Caco-2 (cell line): ENCODE results near the gene BMP6. TPM values are rescaled to one million over a fixed set of nuclear protein-coding genes. Genes with fewer than 3 reads are reported as not detected.

Experiments
- BruUV-seq: library from RNA; stranded (reverse); fragments of 400-500 nt; replicated peaks from 2 replicates; lab custom pipeline; 2021; lab: Mats Ljungman, UMichigan
- CTCF ChIA-PET: fragments of 300-600 bp; sonication (Branson Sonifier 250); formaldehyde crosslinking; loops from one replicate; lab custom pipeline; 2022; ENCODE audit warnings: antibody characterized with exemption; lab: Charles Lee
- POLR2A ChIA-PET: fragments of 300-600 bp; sonication (Branson Sonifier 250); formaldehyde crosslinking; loops from one replicate; lab custom pipeline; 2022; ENCODE audit warnings: antibody characterized with exemption; lab: Charles Lee
- DNase-seq, 2 experiments: peaks; one replicate each; pipeline versions ENCODE4 v3.0.0 to v3.0.0-alpha.2; 2020 to 2022
- H3K27me3 ChIP-seq: replicated peaks from 2 replicates; pipeline ENCODE4 v1.6.0; 2011; ENCODE audit warnings: low read length; ENCODE audit not compliant: control insufficient read depth, insufficient read depth
- H3K36me3 ChIP-seq: 2 replicates; pipeline ENCODE4 v1.5.1; 2011; ENCODE audit warnings: low read length; ENCODE audit not compliant: control insufficient read depth, insufficient read depth
- H3K4me1 ChIP-seq: fragments of 250-450 bp; sonication (Bioruptor Pico); 2 replicates; pipeline ENCODE4 v1.5.1; 2020; ENCODE audit warnings: mild to moderate bottlenecking
- H3K4me3 ChIP-seq: 2 replicates; pipeline ENCODE4 v1.5.1; 2011; ENCODE audit warnings: low read depth, mild to moderate bottlenecking, control low read depth, low read length
- H3K9me3 ChIP-seq: fragments of 250-450 bp; sonication (Bioruptor Pico); 2 replicates; pipeline ENCODE4 v1.5.1; 2020; ENCODE audit warnings: mild to moderate bottlenecking, moderate library complexity
- H3K27ac Mint-ChIP-seq: one replicate; pipeline ENCODE4 v1.8.0; 2022; ENCODE audit warnings: mixed read lengths; ENCODE audit not compliant: unreplicated experiment
- H3K27me3 Mint-ChIP-seq: one replicate; pipeline ENCODE4 v1.8.0; 2022; ENCODE audit warnings: mixed read lengths; ENCODE audit not compliant: insufficient read depth, unreplicated experiment
- H3K36me3 Mint-ChIP-seq: one replicate; pipeline ENCODE4 v1.8.0; 2022; ENCODE audit warnings: mild to moderate bottlenecking, mixed read lengths; ENCODE audit not compliant: insufficient read depth, unreplicated experiment
- H3K4me1 Mint-ChIP-seq: one replicate; pipeline ENCODE4 v1.8.0; 2022; ENCODE audit warnings: low read depth, mixed read lengths; ENCODE audit not compliant: unreplicated experiment
- H3K4me3 Mint-ChIP-seq: one replicate; pipeline ENCODE4 v1.8.0; 2022; ENCODE audit warnings: mild to moderate bottlenecking, moderate library complexity, mixed read lengths; ENCODE audit not compliant: unreplicated experiment
- H3K9me3 Mint-ChIP-seq: one replicate; pipeline ENCODE4 v1.8.0; 2022; ENCODE audit warnings: mixed read lengths; ENCODE audit not compliant: unreplicated experiment
- intact Hi-C: fragments of 100-400 bp; cut with micrococcal nuclease; formaldehyde crosslinking; loops from one replicate; pipeline ENCODE4 v1.10.0; 2022; ENCODE audit not compliant: unreplicated experiment
- total RNA-seq: library from RNA; stranded (reverse); gene quantifications from 2 replicates; pipeline ENCODE4 v1.2.3, GENCODE V29; 2022
- TF ChIP-seq, protein P1 (sequence below), 2 experiments: fragments of 200-600 bp in 1 of 2; IDR thresholded peaks; 1 replicate in 1 of 2; 2 replicates in 1 of 2; pipeline versions ENCODE4 v1.5.1 to v1.8.0; 2011 to 2022; ENCODE audit warnings: antibody characterized with exemption in 1 of 2, control low read depth in 1 of 2, inconsistent platforms in 1 of 2, low read depth in 1 of 2, low read length in 1 of 2, mild to moderate bottlenecking in 1 of 2, moderate library complexity in 1 of 2; ENCODE audit not compliant: insufficient read depth in 1 of 2, severe bottlenecking in 1 of 2, unreplicated experiment in 1 of 2

The BMP6 gene
- total RNA-seq, 1 experiment from 2014 or later, result 0.61 TPM

DNA sequence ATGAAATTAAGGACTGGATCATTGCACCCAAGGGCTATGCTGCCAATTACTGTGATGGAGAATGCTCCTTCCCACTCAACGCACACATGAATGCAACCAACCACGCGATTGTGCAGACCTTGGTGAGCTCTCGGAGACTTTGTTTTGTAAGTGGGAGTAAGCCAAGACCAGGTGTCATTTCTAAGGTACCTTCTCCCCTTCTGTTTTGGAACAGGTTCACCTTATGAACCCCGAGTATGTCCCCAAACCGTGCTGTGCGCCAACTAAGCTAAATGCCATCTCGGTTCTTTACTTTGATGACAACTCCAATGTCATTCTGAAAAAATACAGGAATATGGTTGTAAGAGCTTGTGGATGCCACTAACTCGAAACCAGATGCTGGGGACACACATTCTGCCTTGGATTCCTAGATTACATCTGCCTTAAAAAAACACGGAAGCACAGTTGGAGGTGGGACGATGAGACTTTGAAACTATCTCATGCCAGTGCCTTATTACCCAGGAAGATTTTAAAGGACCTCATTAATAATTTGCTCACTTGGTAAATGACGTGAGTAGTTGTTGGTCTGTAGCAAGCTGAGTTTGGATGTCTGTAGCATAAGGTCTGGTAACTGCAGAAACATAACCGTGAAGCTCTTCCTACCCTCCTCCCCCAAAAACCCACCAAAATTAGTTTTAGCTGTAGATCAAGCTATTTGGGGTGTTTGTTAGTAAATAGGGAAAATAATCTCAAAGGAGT, 154.2 kb downstream of the BMP6 start:
- Histone ChIP-seq H3K4me1 (no peaks in the 10 kb centered on the region), H3K36me3 (peaks cover 4% of the 10 kb centered on the region), H3K27me3 (no peaks in the 10 kb centered on the region), H3K9me3 (no peaks in the 10 kb centered on the region), H3K4me3 (no peak overlapping the region)
- ChIA-PET CTCF (no interaction called here), POLR2A (no interaction called here)
- no TSS peak for BruUV-seq
- peaks cover 3% of the 10 kb centered on the region for H3K27me3 Mint-ChIP-seq
- TF ChIP-seq, protein P1, sequence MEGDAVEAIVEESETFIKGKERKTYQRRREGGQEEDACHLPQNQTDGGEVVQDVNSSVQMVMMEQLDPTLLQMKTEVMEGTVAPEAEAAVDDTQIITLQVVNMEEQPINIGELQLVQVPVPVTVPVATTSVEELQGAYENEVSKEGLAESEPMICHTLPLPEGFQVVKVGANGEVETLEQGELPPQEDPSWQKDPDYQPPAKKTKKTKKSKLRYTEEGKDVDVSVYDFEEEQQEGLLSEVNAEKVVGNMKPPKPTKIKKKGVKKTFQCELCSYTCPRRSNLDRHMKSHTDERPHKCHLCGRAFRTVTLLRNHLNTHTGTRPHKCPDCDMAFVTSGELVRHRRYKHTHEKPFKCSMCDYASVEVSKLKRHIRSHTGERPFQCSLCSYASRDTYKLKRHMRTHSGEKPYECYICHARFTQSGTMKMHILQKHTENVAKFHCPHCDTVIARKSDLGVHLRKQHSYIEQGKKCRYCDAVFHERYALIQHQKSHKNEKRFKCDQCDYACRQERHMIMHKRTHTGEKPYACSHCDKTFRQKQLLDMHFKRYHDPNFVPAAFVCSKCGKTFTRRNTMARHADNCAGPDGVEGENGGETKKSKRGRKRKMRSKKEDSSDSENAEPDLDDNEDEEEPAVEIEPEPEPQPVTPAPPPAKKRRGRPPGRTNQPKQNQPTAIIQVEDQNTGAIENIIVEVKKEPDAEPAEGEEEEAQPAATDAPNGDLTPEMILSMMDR (IDR thresholded peaks at IDR 0.05; ENCODE audit: insufficient read depth in 1 of 2, low read depth in 1 of 2, low read length in 1 of 2, severe bottlenecking in 1 of 2, unreplicated experiment in 1 of 2), result no peak
- no peaks in the 10 kb centered on the region for H3K4me1 Mint-ChIP-seq
- no peaks in the 10 kb centered on the region for H3K9me3 Mint-ChIP-seq
- peaks cover 33% of the 10 kb centered on the region for H3K36me3 Mint-ChIP-seq
- no peak overlapping the region for H3K4me3 Mint-ChIP-seq
- intact Hi-C loops, result no loop called here
- H3K27ac Mint-ChIP-seq, result no peak overlapping the region
- DNase-seq, result no peak

DNA sequence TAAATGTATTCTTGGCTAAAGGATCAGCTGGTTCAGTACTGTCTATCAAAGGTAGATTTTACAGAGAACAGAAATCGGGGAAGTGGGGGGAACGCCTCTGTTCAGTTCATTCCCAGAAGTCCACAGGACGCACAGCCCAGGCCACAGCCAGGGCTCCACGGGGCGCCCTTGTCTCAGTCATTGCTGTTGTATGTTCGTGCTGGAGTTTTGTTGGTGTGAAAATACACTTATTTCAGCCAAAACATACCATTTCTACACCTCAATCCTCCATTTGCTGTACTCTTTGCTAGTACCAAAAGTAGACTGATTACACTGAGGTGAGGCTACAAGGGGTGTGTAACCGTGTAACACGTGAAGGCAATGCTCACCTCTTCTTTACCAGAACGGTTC, 154.8 kb downstream of the BMP6 start:
- Histone ChIP-seq H3K27me3 (no peaks in the 10 kb centered on the region), H3K4me1 (no peaks in the 10 kb centered on the region), H3K4me3 (no peak overlapping the region), H3K9me3 (no peaks in the 10 kb centered on the region), H3K36me3 (peaks cover 4% of the 10 kb centered on the region)
- H3K27me3 Mint-ChIP-seq, result peaks cover 3% of the 10 kb centered on the region
- H3K9me3 Mint-ChIP-seq, result no peaks in the 10 kb centered on the region
- BruUV-seq, result no TSS peak
- H3K27ac Mint-ChIP-seq, result no peak overlapping the region
- intact Hi-C loops, result no loop called here
- POLR2A ChIA-PET, result no interaction called here
- TF ChIP-seq, protein P1 (IDR thresholded peaks at IDR 0.05; ENCODE audit: insufficient read depth in 1 of 2, low read depth in 1 of 2, low read length in 1 of 2, severe bottlenecking in 1 of 2, unreplicated experiment in 1 of 2), result no peak
- no peaks in the 10 kb centered on the region for H3K4me1 Mint-ChIP-seq
- CTCF ChIA-PET, result no interaction called here
- no peak for DNase-seq
- H3K36me3 Mint-ChIP-seq, result peaks cover 37% of the 10 kb centered on the region
- no peak overlapping the region for H3K4me3 Mint-ChIP-seq

DNA sequence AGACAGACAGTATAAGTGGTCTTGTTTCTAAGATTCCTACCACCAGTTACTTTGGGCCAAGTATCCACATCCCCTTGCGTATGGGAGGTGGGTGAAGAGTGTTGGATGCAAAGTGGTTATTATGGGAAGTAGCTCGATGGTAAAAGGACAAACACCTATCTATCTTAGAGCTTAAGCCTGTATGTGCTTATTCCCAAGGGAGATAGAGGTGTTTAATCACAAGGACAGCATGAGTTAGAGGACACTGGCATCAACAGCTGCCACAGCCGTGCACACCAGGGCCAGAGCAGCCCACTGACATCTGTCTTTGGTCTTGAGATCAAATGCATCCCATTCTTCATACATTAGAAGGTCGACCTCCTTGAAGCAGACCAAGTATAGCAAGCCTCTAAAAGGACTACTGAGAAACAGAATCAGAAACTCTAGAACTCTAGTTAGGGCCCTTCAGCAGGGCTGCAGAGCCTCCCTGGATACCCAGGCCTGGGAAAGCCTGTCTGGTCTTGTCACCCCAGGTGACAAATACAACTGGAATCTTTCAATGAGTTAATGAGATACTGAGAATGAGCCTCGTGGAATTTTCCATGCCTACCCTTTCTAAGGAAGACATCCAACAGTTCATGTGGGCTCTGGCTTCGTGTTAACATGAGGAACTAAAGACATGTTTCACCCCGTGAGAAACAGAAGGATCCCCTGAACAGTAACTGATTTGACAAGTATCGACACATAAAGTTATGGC, 156.0 kb downstream of the BMP6 start:
- ChIA-PET POLR2A (no interaction called here), CTCF (no interaction called here)
- Mint-ChIP-seq H3K36me3 (peaks cover 49% of the 10 kb centered on the region), H3K27ac (no peak overlapping the region), H3K4me1 (no peaks in the 10 kb centered on the region), H3K9me3 (no peaks in the 10 kb centered on the region), H3K4me3 (no peak overlapping the region), H3K27me3 (no peaks in the 10 kb centered on the region)
- TF ChIP-seq, protein P1 (IDR thresholded peaks at IDR 0.05; ENCODE audit: insufficient read depth in 1 of 2, low read depth in 1 of 2, low read length in 1 of 2, severe bottlenecking in 1 of 2, unreplicated experiment in 1 of 2), result no peak
- no peaks in the 10 kb centered on the region for H3K4me1 ChIP-seq
- DNase-seq, result no peak
- H3K27me3 ChIP-seq, result no peaks in the 10 kb centered on the region
- H3K9me3 ChIP-seq, result no peaks in the 10 kb centered on the region
- BruUV-seq, result no TSS peak
- intact Hi-C loops, result no loop called here
- H3K4me3 ChIP-seq, result no peak overlapping the region
- H3K36me3 ChIP-seq, result peaks cover 7% of the 10 kb centered on the region
